ENCODE measurements around the gene KCNT2. TPM values are rescaled to one million over a fixed set of nuclear protein-coding genes. Genes with fewer than 3 reads are reported as not detected.

Gene KCNT2
- total and polyA plus RNA-seq, 2 of the 8 experiments (the other 6 are each of a cell fraction or from before 2014, with no cell fraction given): 2.3 to 10.2 TPM

DNA sequence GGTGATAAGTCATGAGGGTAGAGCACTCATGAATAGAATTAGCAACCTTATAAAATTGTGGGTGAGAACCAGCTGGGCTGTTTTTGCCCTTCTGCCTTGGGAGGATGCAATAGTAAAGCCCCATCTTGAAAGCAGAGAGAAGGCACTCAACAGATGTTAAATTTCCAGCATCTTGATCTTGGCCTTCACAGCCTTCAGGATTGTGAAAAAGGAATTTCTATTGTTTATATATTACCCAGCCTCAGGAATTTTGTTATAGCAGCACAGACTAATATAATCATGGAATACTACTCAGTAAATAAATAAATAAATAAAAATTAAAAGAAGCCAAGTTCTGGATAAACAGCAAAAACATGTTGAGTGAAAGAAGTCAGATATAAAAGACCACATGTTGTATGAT, 175.2 kb downstream of the KCNT2 start:
- H4K8ac ChIP-seq (ENCODE audit: extremely low read depth, insufficient read depth, low read length): no peak overlapping the region
- CTCF ChIA-PET (ENCODE audit: partially characterized antibody): interaction anchor here (0.8 kb wide), 1 partner anchor 10 kb away, joined by 3 read pairs; no protein-coding TSS in a partner anchor
- no peak overlapping the region for H3K56ac ChIP-seq (replicated peaks; ENCODE audit: insufficient read length, low read depth, low read length)
- no peak overlapping the region for H2BK15ac ChIP-seq (ENCODE audit: low read length)
- H4K91ac ChIP-seq (replicated peaks; ENCODE audit: insufficient read length, low read length): no peak overlapping the region
- no peak overlapping the region for H2AFZ ChIP-seq (ENCODE audit: low read length)
- no peak overlapping the region for H2BK120ac ChIP-seq (replicated peaks; ENCODE audit: low read depth, low read length)
- H2BK20ac ChIP-seq (ENCODE audit: low read length): no peak overlapping the region
- H4K20me1 ChIP-seq (replicated peaks in 1 of 2; ENCODE audit: control insufficient read depth in 1 of 2, insufficient read depth in 2 of 2, low read length in 2 of 2): no peaks in the 10 kb centered on the region
- H3K27me3 ChIP-seq (replicated peaks in 1 of 4; ENCODE audit: control insufficient read depth in 3 of 4, extremely low read depth in 1 of 4, insufficient read depth in 3 of 4, low read length in 3 of 4): no peaks in the 10 kb centered on the region
- H3K18ac ChIP-seq (ENCODE audit: extremely low read depth, low read length): no peak overlapping the region
- H3K23me2 ChIP-seq (ENCODE audit: low read depth, low read length): no peaks in the 10 kb centered on the region
- H3K36me3 ChIP-seq (ENCODE audit: control insufficient read depth in 2 of 4, insufficient read depth in 4 of 4, low read length in 3 of 4): peaks cover 0 to 3% (median under 1%) of the 10 kb centered on the region in 4 experiments; a peak in 2 of 8 replicates
- H3K9me3 ChIP-seq (ENCODE audit: insufficient read depth in 2 of 2, low read depth in 1 of 2, low read length in 1 of 2): no peaks in the 10 kb centered on the region
- no peaks in the 10 kb centered on the region for H3K79me2 ChIP-seq (ENCODE audit: control insufficient read depth in 1 of 2, insufficient read depth in 2 of 2, low read length in 2 of 2)
- H3K4me2 ChIP-seq (ENCODE audit: insufficient read depth in 1 of 2, low read depth in 2 of 2, low read length in 2 of 2): no peak overlapping the region
- H3K23ac ChIP-seq (ENCODE audit: insufficient read length): no peak overlapping the region
- H2BK12ac ChIP-seq (ENCODE audit: low read depth, low read length): no peak overlapping the region
- H3K4ac ChIP-seq (replicated peaks; ENCODE audit: insufficient read length, low read depth, low read length): no peak overlapping the region
- H3K27ac ChIP-seq (ENCODE audit: low read depth, low read length): no peak overlapping the region
- H2BK5ac ChIP-seq (ENCODE audit: low read depth, low read length): no peak overlapping the region
- no peak overlapping the region for H3K4me3 ChIP-seq (ENCODE audit: extremely low read depth in 1 of 4, insufficient read depth in 2 of 4, low read depth in 3 of 4, low read length in 4 of 4)
- no peaks in the 10 kb centered on the region for H3K4me1 ChIP-seq (replicated peaks in 1 of 4; ENCODE audit: control insufficient read depth in 3 of 4, insufficient read depth in 4 of 4, low read length in 3 of 4)
- no peak overlapping the region for H4K5ac ChIP-seq (ENCODE audit: insufficient read length, low read depth, low read length)
- no peak overlapping the region for H2AK5ac ChIP-seq (ENCODE audit: low read depth, low read length)
- FAIRE-seq: no peak
- no peak for DNase-seq (ENCODE audit: low read depth in 1 of 2, low spot score in 2 of 2)
- POLR2A ChIA-PET (ENCODE audit: partially characterized antibody): no interaction called here
- H3K9ac ChIP-seq (replicated peaks in 1 of 4; ENCODE audit: extremely low read depth in 1 of 4, low read depth in 3 of 4, low read length in 3 of 4): no peak overlapping the region
- no peaks in the 10 kb centered on the region; the same call in 1 of the 2 replicates for H3K79me1 ChIP-seq (ENCODE audit: low read depth, low read length)
- no peak overlapping the region for H3K14ac ChIP-seq (ENCODE audit: insufficient read length)
- TF ChIP-seq POU5F1 (IDR thresholded peaks at IDR 0.05; ENCODE audit: low read depth, low read length): no peak
- no peak for TF ChIP-seq SIRT6 (IDR thresholded peaks at IDR 0.05; ENCODE audit: low read length)
- no peak for TF ChIP-seq GTF2F1 (IDR thresholded peaks at IDR 0.05; ENCODE audit: borderline replicate concordance, low read depth, low read length)
- no peak for TF ChIP-seq SP2 (IDR thresholded peaks at IDR 0.05; ENCODE audit: low read length)
- TF ChIP-seq HDAC6 (IDR thresholded peaks at IDR 0.05; ENCODE audit: low read depth, low read length): no peak
- TF ChIP-seq CBX5 (IDR thresholded peaks at IDR 0.05; ENCODE audit: low read depth, low read length): no peak
- TF ChIP-seq SIN3A (conservative IDR thresholded peaks at IDR 0.05 in 1 of 2, IDR thresholded peaks at IDR 0.05 in 1 of 2; ENCODE audit: low read depth in 1 of 2, low read length in 2 of 2): no peak
- no peak for TF ChIP-seq NANOG (IDR thresholded peaks at IDR 0.05; ENCODE audit: insufficient read depth, low read depth, low read length, poor library complexity, severe bottlenecking)
- TF ChIP-seq RBBP5 (IDR thresholded peaks at IDR 0.05; ENCODE audit: borderline replicate concordance, low read depth, low read length): no peak
- TF ChIP-seq, protein P1, sequence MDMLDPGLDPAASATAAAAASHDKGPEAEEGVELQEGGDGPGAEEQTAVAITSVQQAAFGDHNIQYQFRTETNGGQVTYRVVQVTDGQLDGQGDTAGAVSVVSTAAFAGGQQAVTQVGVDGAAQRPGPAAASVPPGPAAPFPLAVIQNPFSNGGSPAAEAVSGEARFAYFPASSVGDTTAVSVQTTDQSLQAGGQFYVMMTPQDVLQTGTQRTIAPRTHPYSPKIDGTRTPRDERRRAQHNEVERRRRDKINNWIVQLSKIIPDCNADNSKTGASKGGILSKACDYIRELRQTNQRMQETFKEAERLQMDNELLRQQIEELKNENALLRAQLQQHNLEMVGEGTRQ (IDR thresholded peaks at IDR 0.05; ENCODE audit: low read length): no peak
- TF ChIP-seq GABPA (IDR thresholded peaks at IDR 0.05; ENCODE audit: borderline replicate concordance, insufficient read depth, low read length): no peak
- TF ChIP-seq CREB1 (IDR thresholded peaks at IDR 0.05): no peak
- TF ChIP-seq TEAD4 (IDR thresholded peaks at IDR 0.05; ENCODE audit: low read depth, low read length): no peak
- no peak for TF ChIP-seq TBP (IDR thresholded peaks at IDR 0.05; ENCODE audit: low read depth, low read length)
- no peak for TF ChIP-seq PHF8 (conservative IDR thresholded peaks at IDR 0.05; ENCODE audit: low read depth, low read length)

All from H1 (cell line).